22Rv1 (cell line): ENCODE data around the gene PPA2.

Source experiments
- H3K27ac ChIP-seq: fragments of 450-650 bp; 2 replicates; pipeline ENCODE4 v1.5.1; 2017
- ZFX ChIP-seq: fragments of 450-650 bp; IDR thresholded peaks from 2 replicates; pipeline ENCODE4 v1.6.1; 2017; ENCODE audit warnings: antibody characterized with exemption, borderline replicate concordance
- TF ChIP-seq, protein P1 (sequence below): fragments of 450-650 bp; IDR thresholded peaks from 2 replicates; pipeline ENCODE4 v1.5.1; 2017; ENCODE audit warnings: mild to moderate bottlenecking

Gene PPA2

DNA sequence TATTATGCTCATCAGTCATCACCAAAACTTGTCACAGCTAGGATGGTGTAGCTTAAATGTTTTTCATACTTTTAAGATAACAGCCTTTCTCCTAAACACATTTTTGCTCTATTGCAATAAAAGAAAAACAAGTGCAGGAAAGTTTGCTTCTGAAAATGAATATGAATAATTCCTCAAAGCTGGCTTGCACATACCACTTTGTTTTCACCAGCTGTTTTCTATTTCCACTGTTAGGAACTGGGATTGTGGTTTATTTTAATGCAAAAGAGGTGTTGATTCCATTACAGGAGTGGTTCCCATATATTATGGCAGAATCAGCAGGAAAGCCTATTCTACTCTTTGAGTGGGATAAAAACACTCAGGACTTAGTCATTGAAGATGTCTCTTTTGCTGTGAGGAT is 145.9 kb downstream of the PPA2 start:
- H3K27ac ChIP-seq = no peak overlapping the region
- no peak for TF ChIP-seq ZFX
- TF ChIP-seq, protein P1, sequence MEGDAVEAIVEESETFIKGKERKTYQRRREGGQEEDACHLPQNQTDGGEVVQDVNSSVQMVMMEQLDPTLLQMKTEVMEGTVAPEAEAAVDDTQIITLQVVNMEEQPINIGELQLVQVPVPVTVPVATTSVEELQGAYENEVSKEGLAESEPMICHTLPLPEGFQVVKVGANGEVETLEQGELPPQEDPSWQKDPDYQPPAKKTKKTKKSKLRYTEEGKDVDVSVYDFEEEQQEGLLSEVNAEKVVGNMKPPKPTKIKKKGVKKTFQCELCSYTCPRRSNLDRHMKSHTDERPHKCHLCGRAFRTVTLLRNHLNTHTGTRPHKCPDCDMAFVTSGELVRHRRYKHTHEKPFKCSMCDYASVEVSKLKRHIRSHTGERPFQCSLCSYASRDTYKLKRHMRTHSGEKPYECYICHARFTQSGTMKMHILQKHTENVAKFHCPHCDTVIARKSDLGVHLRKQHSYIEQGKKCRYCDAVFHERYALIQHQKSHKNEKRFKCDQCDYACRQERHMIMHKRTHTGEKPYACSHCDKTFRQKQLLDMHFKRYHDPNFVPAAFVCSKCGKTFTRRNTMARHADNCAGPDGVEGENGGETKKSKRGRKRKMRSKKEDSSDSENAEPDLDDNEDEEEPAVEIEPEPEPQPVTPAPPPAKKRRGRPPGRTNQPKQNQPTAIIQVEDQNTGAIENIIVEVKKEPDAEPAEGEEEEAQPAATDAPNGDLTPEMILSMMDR = no peak

DNA sequence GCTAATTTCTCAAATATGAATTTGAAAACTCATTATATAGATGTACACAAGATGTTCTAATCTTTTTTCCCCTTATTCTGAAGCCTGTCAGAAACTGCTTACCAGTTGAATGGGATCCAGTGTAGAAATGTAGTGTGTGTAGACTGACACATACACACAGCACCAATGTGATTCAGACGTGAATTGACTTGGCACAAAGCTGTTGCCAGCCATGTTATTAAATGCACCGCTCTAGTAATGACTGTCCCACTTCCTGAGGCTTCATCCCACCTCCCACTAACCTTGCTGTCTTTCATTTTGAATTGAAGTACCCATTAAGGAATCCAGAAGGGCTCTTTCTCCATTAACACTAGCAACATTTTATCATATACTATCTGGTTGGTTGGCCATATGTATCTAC is 146.6 kb downstream of the PPA2 start:
- H3K27ac ChIP-seq = no peak overlapping the region
- TF ChIP-seq, protein P1 = no peak
- TF ChIP-seq ZFX = no peak
